GM21737 (cell line): Measurements from ENCODE around the gene SPAG17.

Source experiments
- ATAC-seq: cut with Tn5 transposase; IDR thresholded peaks from one replicate; pipeline ENCODE4 v1.9.1; 2021; ENCODE audit warnings: mild to moderate bottlenecking, moderate library complexity; ENCODE audit not compliant: unreplicated experiment

Gene SPAG17

GRCh38 chr1:118169016-118169415 is 16.0 kb downstream of the SPAG17 start:
- no peak for ATAC-seq

- ATAC-seq = no peak
These were observed 24.2 kb downstream of the SPAG17 start for GRCh38 chr1:118160806-118161205.

DNA sequence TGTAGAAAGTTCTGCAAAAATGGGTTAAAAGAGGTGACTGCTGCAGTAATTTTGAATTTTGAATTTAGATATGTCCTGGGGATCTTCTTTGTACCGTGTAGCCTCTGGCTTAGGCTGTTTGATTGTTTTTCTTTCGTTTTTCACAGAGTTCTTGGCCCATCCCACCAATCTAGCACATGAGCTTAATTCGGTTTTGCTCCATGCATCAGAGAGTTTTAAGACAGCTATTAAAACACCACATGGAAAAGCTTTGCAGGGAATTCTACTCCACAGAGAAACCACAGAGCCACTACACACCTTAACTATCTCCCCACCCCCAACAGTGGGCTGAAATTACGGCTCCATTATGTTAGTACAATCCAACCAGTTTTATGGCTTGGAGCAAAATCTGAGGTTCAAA is 25.5 kb downstream of the SPAG17 start:
- ATAC-seq = no peak

DNA sequence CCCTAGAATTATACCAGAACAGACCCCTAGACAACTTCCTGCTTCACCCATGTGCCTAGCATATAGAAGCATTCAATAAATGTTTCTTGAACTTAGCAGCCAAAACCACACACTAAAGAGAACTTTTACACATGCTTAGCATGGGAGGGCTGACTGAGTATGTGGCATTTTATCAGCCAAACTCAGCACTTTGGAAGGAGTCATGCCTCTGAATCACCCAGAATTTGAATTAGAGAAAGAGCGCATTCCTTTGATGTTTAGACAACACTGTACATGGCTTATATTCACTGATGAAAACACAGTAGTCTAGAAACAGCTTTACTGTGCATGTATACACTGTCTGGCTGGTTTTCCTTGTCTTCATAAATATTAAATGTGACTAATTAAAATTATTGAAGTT is 26.1 kb downstream of the SPAG17 start:
- no peak for ATAC-seq

GRCh38 chr1:118157506-118157905 is 27.5 kb downstream of the SPAG17 start:
- no peak for ATAC-seq

DNA sequence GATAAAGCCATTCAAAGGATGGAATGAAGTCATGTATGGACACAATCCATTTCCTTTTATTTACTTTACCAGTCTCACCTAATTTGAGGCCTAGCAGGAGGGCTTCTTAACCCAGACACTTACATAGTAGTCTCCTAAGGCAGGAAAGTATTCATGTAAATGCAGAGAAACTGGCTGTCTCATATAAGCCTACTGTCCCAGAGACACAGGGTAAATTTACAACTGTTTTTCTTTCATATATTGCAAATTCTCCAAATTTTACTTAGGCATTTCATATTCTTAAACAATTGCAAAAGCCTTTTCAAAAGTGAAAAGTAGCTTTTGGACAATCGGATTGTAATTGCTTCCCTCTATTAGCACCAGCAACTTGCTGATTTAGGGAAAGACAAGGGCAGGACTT is 29.9 kb downstream of the SPAG17 start:
- ATAC-seq = no peak

DNA sequence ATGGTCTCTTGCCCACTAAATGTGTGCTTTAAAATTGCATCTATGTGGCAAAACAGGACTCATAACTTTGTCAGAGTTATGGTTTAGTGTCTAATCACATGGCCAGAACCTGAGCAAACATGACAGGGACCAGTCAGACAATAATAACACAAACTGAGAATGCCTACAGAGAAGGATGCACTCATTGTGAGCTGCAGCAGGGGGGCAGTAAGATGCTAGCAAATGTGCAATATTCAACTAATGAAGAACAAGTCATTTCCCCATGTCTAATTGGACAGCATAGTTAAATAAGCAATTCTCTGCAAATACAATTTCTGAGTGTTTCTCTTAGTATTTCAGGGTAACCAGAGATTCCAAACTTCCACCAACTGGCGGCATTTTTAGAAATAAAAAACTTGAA is 30.8 kb downstream of the SPAG17 start:
- no peak for ATAC-seq

DNA sequence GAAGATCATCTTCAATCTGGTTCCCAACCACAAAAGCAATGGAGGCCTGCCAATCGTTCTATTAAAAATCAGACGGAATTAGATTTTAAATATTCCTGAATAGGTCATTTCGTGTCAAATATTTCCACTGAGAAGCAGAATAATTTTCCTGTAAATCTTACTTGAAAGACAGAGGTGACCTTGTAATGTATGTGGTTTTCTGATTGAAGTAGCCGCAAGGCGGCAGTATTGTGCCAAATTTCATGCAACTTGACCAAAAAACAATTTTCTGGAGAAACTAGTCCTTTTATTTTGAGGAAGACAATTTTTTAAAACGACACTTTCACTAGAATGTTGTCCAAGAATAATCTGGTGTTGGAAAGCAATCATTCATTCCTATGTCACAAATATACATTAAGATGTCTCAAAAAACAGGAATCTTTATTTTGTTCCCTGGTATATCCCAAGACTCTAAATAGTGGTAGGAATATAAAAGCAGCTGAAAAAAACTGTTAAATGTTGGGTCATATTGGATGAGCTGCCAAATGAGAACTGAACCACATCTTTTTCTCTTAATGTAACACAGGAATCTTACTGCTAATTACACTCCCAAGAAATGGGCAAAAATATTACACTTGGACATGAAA is 33.6 kb downstream of the SPAG17 start:
- no peak for ATAC-seq

GRCh38 chr1:118149799-118150198 is 35.2 kb downstream of the SPAG17 start:
- ATAC-seq = no peak

- ATAC-seq = no peak
These were observed 37.0 kb downstream of the SPAG17 start for GRCh38 chr1:118148034-118148433.

DNA sequence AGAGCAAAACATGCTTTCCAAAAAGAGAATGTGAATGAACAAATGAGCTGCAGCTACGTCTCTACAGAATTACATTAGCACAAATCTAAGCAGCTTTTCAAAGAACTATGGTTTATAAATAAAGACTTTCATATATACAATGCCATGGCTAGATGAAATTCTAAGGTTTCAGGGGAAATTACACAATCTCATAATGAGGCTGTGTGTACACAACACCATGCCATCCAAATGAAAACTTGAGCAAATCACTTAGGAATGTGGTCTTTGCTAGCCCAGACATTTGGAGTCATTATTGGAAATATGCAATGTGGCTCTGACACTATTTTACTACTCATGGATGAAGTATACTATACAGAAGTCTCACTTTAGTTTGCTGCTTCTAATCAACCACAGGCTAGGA is 37.5 kb downstream of the SPAG17 start:
- no peak for ATAC-seq

DNA sequence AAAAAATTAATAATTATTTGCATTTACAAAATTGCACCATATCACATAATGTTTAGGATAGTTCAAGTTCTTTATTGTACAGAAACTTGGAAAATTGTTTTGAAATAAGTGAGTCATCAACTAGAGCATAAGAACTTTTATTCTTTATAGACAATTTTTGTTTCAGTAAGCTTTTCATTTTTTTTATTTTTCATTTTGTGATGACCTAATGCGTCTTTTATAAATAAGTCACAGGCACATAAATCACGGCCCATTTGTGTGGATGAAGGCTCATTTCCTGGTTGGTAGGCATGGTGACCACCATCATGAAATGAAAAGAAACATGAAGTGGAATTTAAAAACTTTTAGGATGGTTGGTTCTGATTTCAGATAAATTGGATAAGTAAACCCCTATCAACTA is 39.3 kb downstream of the SPAG17 start:
- no peak for ATAC-seq

GRCh38 chr1:118144684-118145083 is 40.3 kb downstream of the SPAG17 start:
- ATAC-seq = no peak

GRCh38 chr1:118143831-118144230 is 41.2 kb downstream of the SPAG17 start:
- no peak for ATAC-seq

GRCh38 chr1:118143121-118143520 is 41.9 kb downstream of the SPAG17 start:
- ATAC-seq = no peak

DNA sequence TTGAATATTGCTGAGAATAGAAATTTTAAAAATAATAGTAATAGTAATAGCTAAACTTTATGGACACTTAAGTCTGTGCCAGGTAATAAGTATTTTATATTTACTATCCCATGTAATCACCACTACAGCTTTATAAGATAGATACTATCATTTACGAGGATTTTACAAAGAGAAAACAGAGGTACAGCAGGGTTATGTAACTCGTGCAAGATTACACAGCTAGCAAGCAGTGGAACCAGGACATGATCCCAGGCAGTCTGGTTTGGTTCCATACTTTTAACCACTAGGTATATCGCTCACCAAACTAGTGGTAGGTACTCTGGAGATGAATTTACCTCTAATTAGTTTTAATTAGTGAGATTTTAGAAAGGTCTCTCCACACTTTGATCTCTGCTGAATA is 42.5 kb downstream of the SPAG17 start:
- no peak for ATAC-seq

DNA sequence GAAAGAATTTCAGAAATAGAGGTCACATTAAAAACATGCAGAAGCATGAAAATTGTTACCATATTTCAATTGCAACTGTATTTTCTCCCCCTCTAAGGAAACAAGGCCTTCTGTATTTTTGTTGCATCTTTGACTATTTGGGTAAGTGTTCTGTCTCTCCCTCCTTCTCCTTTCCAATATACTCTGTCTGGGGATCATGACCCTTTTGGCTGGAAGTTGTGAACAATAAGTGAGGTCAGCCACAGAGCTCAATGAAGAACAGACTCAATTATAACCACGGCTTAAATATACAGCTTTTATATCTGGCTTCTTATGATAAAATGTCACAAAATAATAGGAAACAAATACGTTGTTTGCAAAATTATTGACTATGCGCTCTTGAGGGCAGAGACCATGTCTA is 47.1 kb downstream of the SPAG17 start:
- ATAC-seq = no peak

GRCh38 chr1:118136187-118136941 is 48.7 kb downstream of the SPAG17 start:
- ATAC-seq = peak; percentile 99

DNA sequence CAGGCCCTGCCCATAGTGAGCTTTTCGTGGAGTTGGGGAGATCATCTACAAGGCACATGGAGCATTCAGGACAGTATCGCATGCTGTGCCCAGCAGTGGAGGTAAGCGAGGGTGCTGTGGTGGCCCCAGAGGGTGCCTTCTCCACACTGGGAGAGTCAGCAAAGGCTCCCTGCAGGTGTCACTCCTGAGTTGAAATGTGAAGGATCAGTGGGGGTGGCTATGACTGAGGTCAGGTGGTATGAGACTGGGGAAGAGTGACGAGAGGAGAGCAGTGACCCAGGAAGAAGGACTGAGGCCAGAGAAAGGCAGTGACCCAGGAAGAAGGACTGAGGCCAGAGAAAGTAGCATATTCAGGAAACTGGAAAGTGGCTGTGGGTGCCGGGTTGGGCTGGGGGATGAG is 53.0 kb downstream of the SPAG17 start:
- ATAC-seq = no peak

DNA sequence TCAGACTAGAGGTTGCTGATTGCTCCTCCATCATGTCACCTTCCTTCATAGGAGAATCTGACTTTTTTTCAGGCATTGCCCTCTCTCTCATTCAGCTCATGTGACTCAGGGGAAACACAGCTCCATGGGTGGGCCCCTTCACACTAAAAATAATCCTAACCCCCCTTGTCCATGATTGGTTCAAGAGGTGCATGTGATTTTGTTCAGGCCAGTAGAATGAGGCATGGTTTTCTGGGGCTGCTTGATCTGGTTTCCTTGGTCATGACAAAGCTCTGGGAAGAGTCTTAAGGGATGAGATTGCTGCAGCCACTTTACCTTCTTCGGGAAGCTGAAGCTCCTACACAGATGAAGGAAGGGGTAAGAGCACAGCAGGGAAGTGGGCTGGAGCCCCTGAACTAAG is 56.3 kb downstream of the SPAG17 start:
- ATAC-seq = no peak

- no peak for ATAC-seq
These were observed 61.0 kb downstream of the SPAG17 start for GRCh38 chr1:118124064-118124463.

- no peak for ATAC-seq
These were observed 61.8 kb downstream of the SPAG17 start for GRCh38 chr1:118123116-118123839.
